ENCODE measurements around the gene STAG1.

GRCh38 chr3:136624371-136624770 is 127.8 kb downstream of the STAG1 start:
- TF ChIP-seq CTCF (conservative IDR thresholded peaks at IDR 0.05; ENCODE audit: low read length) = no peak
- TF ChIP-seq EZH2phosphoT487 (IDR thresholded peaks at IDR 0.05; ENCODE audit: borderline replicate concordance) = no peak

Measured in Loucy (cell line).